K562 (cell line): ENCODE measurements around the gene EFHD2. TPM values are rescaled to one million over a fixed set of nuclear protein-coding genes. Genes with fewer than 3 reads are reported as not detected.
"Not testable (repeated sequence)": the region's sequence is repeated elsewhere in the genome, so short reads cannot be mapped to it uniquely, and the experiment has no call there.

ENCODE experiments used
- ATAC-seq: fragments of 200-7000 bp; cut with Tn5 transposase; 3 replicates; pipeline ENCODE4 v1.9.1; 2020; ENCODE audit warnings: moderate library complexity
- BruUV-seq: library from RNA; stranded (reverse); fragments of 400-500 nt; replicated peaks from 2 replicates; lab custom pipeline; 2021; lab: Mats Ljungman, UMichigan
- CTCF ChIA-PET: fragments of 300-600 bp; formaldehyde crosslinking; extraction: SDS; loops from one replicate; lab custom pipeline; 2021; ENCODE audit warnings: low intra/inter-chr PET ratio; lab: Yijun Ruan, JAX
- POLR2A ChIA-PET: fragments of 300-600, 350-650 bp; sonication (Branson Sonifier 250); formaldehyde crosslinking; extraction: SDS; loops from one replicate; lab custom pipeline; 2021; ENCODE audit warnings: antibody characterized with exemption, inconsistent platforms; lab: Yijun Ruan, JAX
- DNase-seq, 4 experiments: peaks; one replicate each; pipeline versions ENCODE4 v3.0.0 to v3.0.0-alpha.2; 2011 to 2018; ENCODE audit warnings: low spot score in 3 of 4, mixed read lengths in 3 of 4; ENCODE audit errors: extremely low read depth in 1 of 4
- FAIRE-seq: peaks from 2 replicates; lab custom pipeline; 2011; peaks lifted over from hg19 to GRCh38; lab: Jason Lieb, UNC
- H2AFZ ChIP-seq: 2 replicates; pipeline ENCODE4 v1.6.0; 2011; ENCODE audit warnings: low read depth, low read length, control low read depth, inconsistent platforms
- H3K27ac ChIP-seq: fragments of 200-600 bp; 3 replicates; pipeline ENCODE4 v1.8.0; 2011; ENCODE audit warnings: low read depth, mild to moderate bottlenecking, control low read depth, inconsistent platforms, low read length, moderate library complexity, mixed read lengths; ENCODE audit errors: extremely low read depth
- H3K27me3 ChIP-seq, 2 experiments: fragments of 300-600 bp in 1 of 2; 2 replicates in 1 of 2; 3 replicates in 1 of 2; pipeline versions ENCODE4 v1.6.0 to v1.8.0; 2011; ENCODE audit warnings: inconsistent platforms in 2 of 2, low read length in 2 of 2, mild to moderate bottlenecking in 1 of 2, mixed read lengths in 1 of 2, moderate library complexity in 1 of 2; ENCODE audit not compliant: control insufficient read depth in 2 of 2, insufficient read depth in 2 of 2
- H3K36me3 ChIP-seq: fragments of 300-600 bp; 3 replicates; pipeline ENCODE4 v1.8.0; 2011; ENCODE audit warnings: mild to moderate bottlenecking, low read length, inconsistent platforms; ENCODE audit not compliant: control insufficient read depth, insufficient read depth
- H3K4me1 ChIP-seq, 2 experiments: fragments of 200-600 bp in 1 of 2; replicated peaks in 1 of 2; 2 replicates in 1 of 2; 3 replicates in 1 of 2; pipeline versions ENCODE4 v1.5.1 to v1.8.0; 2011; ENCODE audit warnings: inconsistent platforms in 2 of 2, low read length in 2 of 2, mild to moderate bottlenecking in 1 of 2, mixed read lengths in 1 of 2, moderate library complexity in 1 of 2; ENCODE audit not compliant: control insufficient read depth in 2 of 2, insufficient read depth in 2 of 2
- H3K4me2 ChIP-seq: 2 replicates; pipeline ENCODE4 v1.6.1; 2011; ENCODE audit warnings: low read length, control low read depth, inconsistent platforms, mixed read lengths; ENCODE audit not compliant: insufficient read depth
- H3K4me3 ChIP-seq: fragments of 200-600 bp; sonication (generic), shearing (Covaris generic); 2 replicates; pipeline ENCODE4 v1.5.1; 2016; ENCODE audit warnings: control low read depth, inconsistent platforms
- H3K79me2 ChIP-seq: fragments of 200-600 bp; 3 replicates; pipeline ENCODE4 v1.8.0; 2011; ENCODE audit warnings: low read length, inconsistent platforms; ENCODE audit not compliant: control insufficient read depth, insufficient read depth
- H3K9ac ChIP-seq, 2 experiments: 2 replicates each; pipeline versions ENCODE4 v1.6.0 to v1.6.1; 2011; ENCODE audit warnings: low read depth in 2 of 2, low read length in 2 of 2, control low read depth in 1 of 2, inconsistent platforms in 1 of 2, mild to moderate bottlenecking in 1 of 2, mixed read lengths in 1 of 2; ENCODE audit not compliant: insufficient read depth in 1 of 2
- H3K9me1 ChIP-seq: one replicate; pipeline ENCODE4 v1.6.0; 2011; ENCODE audit warnings: inconsistent platforms, mild to moderate bottlenecking, low read length, moderate library complexity; ENCODE audit not compliant: control insufficient read depth, insufficient read depth
- H3K9me3 ChIP-seq: replicated peaks from 2 replicates; pipeline ENCODE4 v1.5.1; 2011; ENCODE audit warnings: low read depth, low read length, inconsistent platforms; ENCODE audit not compliant: control insufficient read depth, insufficient read depth
- H4K20me1 ChIP-seq: replicated peaks from 2 replicates; pipeline ENCODE4 v1.6.1; 2011; ENCODE audit warnings: low read length, inconsistent platforms, mixed read lengths; ENCODE audit not compliant: control insufficient read depth, insufficient read depth
- CEBPB ChIP-seq: fragments of 450-650 bp; IDR thresholded peaks from 2 replicates; pipeline ENCODE4 v1.6.1; 2016; ENCODE audit warnings: missing genetic modification characterization, missing compliant biosample characterization
- CEBPG ChIP-seq, 3 experiments: fragments of 200-800 bp in 1 of 3; sonication (Bioruptor generic) in 1 of 3; sonication (generic) in 1 of 3; formaldehyde crosslinking in 1 of 3; IDR thresholded peaks in 2 of 3; conservative IDR thresholded peaks in 1 of 3; 2 replicates each; pipeline versions ENCODE4 v1.6.1 to v1.8.0; 2016 to 2022; ENCODE audit warnings: missing compliant biosample characterization in 2 of 3, missing genetic modification characterization in 2 of 3, mild to moderate bottlenecking in 1 of 3, missing genetic modification reagents in 1 of 3
- WGBS: fragments of 100-300 bp; shearing (Covaris generic); methylation state at CpG from one replicate; pipeline ENCODE4 v1.1.6; 2016; ENCODE audit warnings: low coverage, mixed read lengths; ENCODE audit not compliant: insufficient coverage; ENCODE audit errors: missing lambda C conversion rate; 5-methylcytosine and 5-hydroxymethylcytosine counted together
- in situ Hi-C: fragments of 300-500 bp; cut with MboI; formaldehyde crosslinking; loops from 4 replicates; pipeline ENCODE4 v1.15.0; 2018; ENCODE audit warnings: inconsistent platforms, mixed read lengths
- intact Hi-C: fragments of 100-400 bp; cut with micrococcal nuclease; formaldehyde crosslinking; loops from 2 replicates; pipeline ENCODE4 v1.14.2; 2022
- polyA plus RNA-seq, 8 experiments: library from polyadenylated mRNA; depleted of rRNA in 4 of 8; stranded (reverse) in 5 of 8; unstranded in 3 of 8; fragments of >200 nt; fragmentation: Nextera tagmentation in 2 of 8; fragmentation: Illumina TruSeq in 1 of 8; extraction: Ambion mirVana in 2 of 8; extraction: Trizol in 1 of 8; gene quantifications; 2 replicates each; pipeline versions ENCODE4 v1.2.1 to v1.2.3, GENCODE V29; 2011 to 2014; ENCODE audit warnings: inconsistent platforms in 1 of 8, missing spikeins in 1 of 8
- total RNA-seq, 7 experiments: library from RNA; depleted of rRNA in 6 of 7; stranded (reverse); fragments of >200 nt in 6 of 7; fragmentation: Illumina TruSeq in 2 of 7; extraction: Trizol in 2 of 7; gene quantifications; 2 replicates each; pipeline versions ENCODE4 v1.2.1 to v1.2.3, GENCODE V29; 2011 to 2021; ENCODE audit warnings: low replicate concordance in 1 of 7

EFHD2 gene
- total and polyA plus RNA-seq, 9 of the 15 experiments (the other 6 are each of a cell fraction or from before 2014, with no cell fraction given): 1.7 to 73.5 (median 25.2) TPM

GRCh38 chr1:15434739-15435138 lies 25.1 kb downstream of the EFHD2 start:
- H4K20me1 ChIP-seq, H2AFZ ChIP-seq, H3K4me3 ChIP-seq, H3K9ac ChIP-seq: not testable (repeated sequence)
- POLR2A ChIA-PET: interaction anchor here (0.5 to 0.8 kb wide), 3 partner anchors 22 to 125 kb away, joined by 3 read pairs; no protein-coding TSS in a partner anchor
- TF ChIP-seq CEBPG (CRISPR knock-in tag; IDR thresholded peaks at IDR 0.05): peak; percentile 47; the same call in 1 of the 2 replicates
- TF ChIP-seq CEBPG (tag; conservative IDR thresholded peaks at IDR 0.05 in 1 of 2, IDR thresholded peaks at IDR 0.05 in 1 of 2): peak; percentile 54 to 81; a peak in 3 of 4 replicates
- peak; percentile 95 for TF ChIP-seq CEBPB (tag)
- TF ChIP-seq, all 486 proteins: peak for 2; not testable (repeated sequence) for 484
- DNase-seq, H3K27me3 ChIP-seq, ATAC-seq, CTCF ChIA-PET, H3K9me1 ChIP-seq, BruUV-seq, H3K4me2 ChIP-seq, H3K79me2 ChIP-seq, H3K36me3 ChIP-seq, FAIRE-seq, H3K9me3 ChIP-seq, H3K27ac ChIP-seq: not testable (repeated sequence)
- WGBS: 19% methylated on average over 8 of the region's 8 CpGs
- intact Hi-C loops: loop anchor here (10.0 kb wide), 1 partner anchor 280 kb away; the partner anchor contains the start of gene TMEM51
- in situ Hi-C loops: loop anchor here (5.0 kb wide), 1 partner anchor 282 kb away; the partner anchor contains the start of gene TMEM51
- peaks cover 4 to 15% of the 10 kb centered on the region in 2 experiments; a peak in 3 of 5 replicates for H3K4me1 ChIP-seq
